ENCODE results near the gene TMX3. TPM values are rescaled to one million over a fixed set of nuclear protein-coding genes. Genes with fewer than 3 reads are reported as not detected.

TMX3 gene
- total RNA-seq, 2 donors from 2014 or later = 24.4 to 25.9 TPM

DNA sequence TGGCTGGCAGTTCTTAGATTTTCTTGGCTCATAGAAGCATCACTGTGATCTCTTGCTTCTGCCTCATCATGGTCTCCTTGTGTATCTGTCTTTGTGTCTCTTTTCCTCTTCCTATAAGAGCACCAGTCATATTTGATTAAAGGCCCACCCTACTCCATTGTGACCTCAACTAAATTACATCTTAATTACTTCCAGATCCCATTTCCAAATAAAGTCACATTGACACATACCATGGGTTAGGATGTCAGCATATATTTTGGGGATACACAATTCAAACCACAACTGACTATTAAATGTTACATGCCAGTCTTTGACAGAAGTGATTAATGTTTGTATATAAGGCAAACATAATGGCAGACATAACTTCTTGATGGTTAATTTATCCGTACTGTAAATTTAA, 27.3 kb upstream of the TMX3 start:
- Histone ChIP-seq H3K9ac (ENCODE audit: low read depth in 2 of 2, low read length in 2 of 2) (no peak overlapping the region), H3K9me3 (no peaks in the 10 kb centered on the region), H3K27me3 (no peaks in the 10 kb centered on the region), H3K27ac (no peak overlapping the region), H3K4me3 (no peak overlapping the region), H3K4me1 (no peaks in the 10 kb centered on the region), H3K36me3 (no peaks in the 10 kb centered on the region)
- DNase-seq = no peak
- intact Hi-C loops (cut with DNase I) = no loop called here
- TF ChIP-seq, protein P1, sequence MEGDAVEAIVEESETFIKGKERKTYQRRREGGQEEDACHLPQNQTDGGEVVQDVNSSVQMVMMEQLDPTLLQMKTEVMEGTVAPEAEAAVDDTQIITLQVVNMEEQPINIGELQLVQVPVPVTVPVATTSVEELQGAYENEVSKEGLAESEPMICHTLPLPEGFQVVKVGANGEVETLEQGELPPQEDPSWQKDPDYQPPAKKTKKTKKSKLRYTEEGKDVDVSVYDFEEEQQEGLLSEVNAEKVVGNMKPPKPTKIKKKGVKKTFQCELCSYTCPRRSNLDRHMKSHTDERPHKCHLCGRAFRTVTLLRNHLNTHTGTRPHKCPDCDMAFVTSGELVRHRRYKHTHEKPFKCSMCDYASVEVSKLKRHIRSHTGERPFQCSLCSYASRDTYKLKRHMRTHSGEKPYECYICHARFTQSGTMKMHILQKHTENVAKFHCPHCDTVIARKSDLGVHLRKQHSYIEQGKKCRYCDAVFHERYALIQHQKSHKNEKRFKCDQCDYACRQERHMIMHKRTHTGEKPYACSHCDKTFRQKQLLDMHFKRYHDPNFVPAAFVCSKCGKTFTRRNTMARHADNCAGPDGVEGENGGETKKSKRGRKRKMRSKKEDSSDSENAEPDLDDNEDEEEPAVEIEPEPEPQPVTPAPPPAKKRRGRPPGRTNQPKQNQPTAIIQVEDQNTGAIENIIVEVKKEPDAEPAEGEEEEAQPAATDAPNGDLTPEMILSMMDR (IDR thresholded peaks at IDR 0.05) = no peak

DNA sequence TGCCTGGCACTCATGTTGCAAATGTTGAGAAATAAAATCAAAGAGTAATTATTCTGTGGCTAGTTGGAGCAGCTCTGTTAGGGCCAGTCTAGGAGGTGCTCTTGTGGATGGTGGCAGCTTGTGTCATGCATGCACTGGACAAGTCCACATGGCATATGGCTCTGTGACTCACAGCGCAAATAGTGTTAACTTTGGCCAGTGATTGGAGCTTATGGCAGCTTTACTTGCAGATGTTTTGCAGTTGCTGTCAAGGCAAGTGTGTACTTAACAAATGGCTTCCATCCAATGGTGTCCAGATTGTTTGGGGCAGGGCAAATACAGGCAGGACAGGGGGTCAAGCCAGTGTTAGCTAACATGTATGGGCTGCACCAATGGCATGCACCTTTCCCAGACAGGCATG, 26.1 kb upstream of the TMX3 start:
- H3K27ac ChIP-seq = no peak overlapping the region
- intact Hi-C loops (cut with DNase I) = no loop called here
- no peaks in the 10 kb centered on the region for H3K9me3 ChIP-seq
- no peaks in the 10 kb centered on the region for H3K4me1 ChIP-seq
- no peaks in the 10 kb centered on the region for H3K36me3 ChIP-seq
- no peak overlapping the region for H3K4me3 ChIP-seq
- no peaks in the 10 kb centered on the region for H3K27me3 ChIP-seq
- DNase-seq = no peak
- TF ChIP-seq, protein P1 (IDR thresholded peaks at IDR 0.05) = no peak
- H3K9ac ChIP-seq (ENCODE audit: low read depth in 2 of 2, low read length in 2 of 2) = no peak overlapping the region

DNA sequence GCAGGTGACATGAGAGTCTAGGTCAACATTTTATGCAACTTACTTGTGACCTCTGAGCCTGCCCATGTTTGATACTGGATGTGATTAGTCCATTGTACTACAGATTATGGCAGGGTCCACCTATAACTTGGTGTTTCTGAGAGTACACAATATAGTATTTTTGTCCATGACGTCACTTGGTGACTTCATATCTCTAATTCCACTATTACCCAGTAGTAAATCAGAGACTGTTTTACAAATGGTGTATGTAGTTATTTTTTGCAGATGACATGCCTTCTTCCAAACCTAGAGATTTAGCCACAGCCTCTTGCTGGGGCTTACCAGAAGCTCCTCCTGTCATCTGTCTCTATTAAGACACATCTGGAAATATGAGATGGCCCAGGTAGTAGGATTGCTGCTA, 24.6 kb upstream of the TMX3 start:
- Histone ChIP-seq H3K27me3 (no peaks in the 10 kb centered on the region), H3K9me3 (no peaks in the 10 kb centered on the region), H3K4me3 (no peak overlapping the region), H3K9ac (ENCODE audit: low read depth in 2 of 2, low read length in 2 of 2) (no peak overlapping the region), H3K4me1 (no peaks in the 10 kb centered on the region), H3K36me3 (no peaks in the 10 kb centered on the region), H3K27ac (no peak overlapping the region)
- no peak for DNase-seq
- intact Hi-C loops (cut with DNase I) = loop anchor here (5.0 kb wide), 1 partner anchor 1522 kb away; no protein-coding TSS in a partner anchor
- TF ChIP-seq, protein P1 (IDR thresholded peaks at IDR 0.05) = no peak

DNA sequence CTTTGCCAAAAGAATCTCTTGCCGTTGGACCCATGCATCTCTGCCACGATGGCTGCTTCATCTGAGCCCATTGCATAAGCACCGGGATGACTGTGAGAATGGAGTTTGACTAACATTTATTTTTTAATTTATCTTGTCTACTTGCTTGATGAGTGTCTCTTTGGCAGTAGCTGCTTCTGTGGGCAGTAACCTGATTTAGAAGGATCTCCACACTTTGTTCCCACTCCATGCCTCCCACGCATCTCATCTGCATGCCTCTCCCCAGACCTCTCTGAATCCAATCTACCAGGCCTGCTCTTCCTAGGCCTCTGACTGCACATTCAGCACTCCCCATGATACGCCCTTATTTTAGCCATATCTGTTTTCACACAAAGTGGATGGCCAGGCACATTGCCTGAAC, 23.7 kb upstream of the TMX3 start:
- DNase-seq = no peak
- intact Hi-C loops (cut with DNase I) = loop anchor here (5.0 kb wide), 1 partner anchor 1521 kb away; no protein-coding TSS in a partner anchor

DNA sequence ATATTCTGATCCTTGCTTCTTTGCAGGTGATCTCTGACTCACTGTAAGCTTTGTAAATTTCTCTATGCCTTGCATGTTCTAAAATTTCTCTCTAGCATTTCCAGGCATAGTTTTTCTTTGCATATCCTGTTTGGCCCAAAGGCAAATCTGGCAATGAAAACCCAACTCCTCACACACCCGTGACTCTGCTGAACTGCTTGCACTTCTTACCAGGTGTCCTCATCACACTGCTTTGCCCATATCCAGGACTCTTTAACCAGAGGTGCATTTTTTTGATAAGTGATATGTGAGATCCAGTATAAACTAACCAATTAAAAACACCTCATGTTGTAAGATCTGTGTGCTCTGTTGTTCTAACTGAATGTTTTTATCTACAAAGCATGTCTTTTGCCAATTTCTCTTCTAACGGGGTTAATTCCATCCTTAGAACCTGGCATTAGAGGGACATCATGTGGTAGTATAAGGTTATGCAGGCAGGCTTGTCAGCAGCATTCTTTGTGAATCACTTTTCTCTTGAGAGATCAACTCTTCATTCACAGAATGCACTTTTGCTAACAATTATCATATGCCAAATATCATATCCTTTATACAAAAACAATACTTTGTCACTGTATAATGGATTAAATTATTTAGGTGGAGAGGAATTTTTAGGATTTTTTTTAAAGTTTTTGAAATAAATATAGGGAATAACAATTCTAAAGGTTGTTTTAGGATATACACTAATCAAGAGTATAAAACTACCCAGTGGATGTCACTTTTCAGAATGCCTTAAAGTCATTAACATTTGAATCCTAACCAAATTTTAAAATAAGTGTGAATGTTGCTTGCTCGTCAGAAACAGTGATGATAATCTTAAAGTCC, 20.8 kb upstream of the TMX3 start:
- Histone ChIP-seq H3K27me3 (no peaks in the 10 kb centered on the region), H3K27ac (no peak overlapping the region), H3K36me3 (no peaks in the 10 kb centered on the region), H3K4me1 (no peaks in the 10 kb centered on the region), H3K9ac (ENCODE audit: low read depth in 2 of 2, low read length in 2 of 2) (no peak overlapping the region), H3K9me3 (no peaks in the 10 kb centered on the region), H3K4me3 (no peak overlapping the region)
- TF ChIP-seq, protein P1 (IDR thresholded peaks at IDR 0.05) = peak; percentile 57
- DNase-seq = no peak
- intact Hi-C loops (cut with DNase I) = loop anchor here (5.0 kb wide), 1 partner anchor 1518 kb away; no protein-coding TSS in a partner anchor

More for the DNA sequence above, 23.7 kb upstream of the TMX3 start:
- no peak overlapping the region for H3K9ac ChIP-seq (ENCODE audit: low read depth in 2 of 2, low read length in 2 of 2)
- H3K9me3 ChIP-seq = no peaks in the 10 kb centered on the region
- TF ChIP-seq, protein P1 (IDR thresholded peaks at IDR 0.05) = no peak
- H3K4me1 ChIP-seq = no peaks in the 10 kb centered on the region
- H3K27ac ChIP-seq = no peak overlapping the region
- no peaks in the 10 kb centered on the region for H3K36me3 ChIP-seq
- H3K4me3 ChIP-seq = no peak overlapping the region
- H3K27me3 ChIP-seq = no peaks in the 10 kb centered on the region

Data from colonic mucosa (tissue), 4 donors.